GM19193 (cell line): ENCODE data around the gene EIF2D.

ENCODE experiments used
- POLR2A ChIP-seq: IDR thresholded peaks from 4 replicates; pipeline ENCODE4 v1.6.1; 2011; ENCODE audit not compliant: insufficient read depth, insufficient read length; ENCODE audit errors: extremely low read depth

Gene EIF2D

GRCh38 chr1:206582971-206583706 is 29.1 kb downstream of the EIF2D start:
- TF ChIP-seq POLR2A = no peak

GRCh38 chr1:206582537-206582936 is 29.7 kb downstream of the EIF2D start:
- no peak for TF ChIP-seq POLR2A

GRCh38 chr1:206581571-206581981 is 30.7 kb downstream of the EIF2D start:
- TF ChIP-seq POLR2A = no peak

GRCh38 chr1:206580438-206581113 is 31.7 kb downstream of the EIF2D start:
- TF ChIP-seq POLR2A = no peak

GRCh38 chr1:206579747-206580437 is 32.4 kb downstream of the EIF2D start:
- TF ChIP-seq POLR2A = peak; percentile 52

GRCh38 chr1:206578978-206579374 is 33.3 kb downstream of the EIF2D start:
- no peak for TF ChIP-seq POLR2A

GRCh38 chr1:206578068-206578977 is 33.9 kb downstream of the EIF2D start:
- no peak for TF ChIP-seq POLR2A

GRCh38 chr1:206577626-206578025 is 34.6 kb downstream of the EIF2D start:
- no peak for TF ChIP-seq POLR2A

- TF ChIP-seq POLR2A = no peak
Observed at GRCh38 chr1:206575894-206576737, 36.1 kb downstream of the EIF2D start.

GRCh38 chr1:206575165-206575893 is 36.9 kb downstream of the EIF2D start:
- no peak for TF ChIP-seq POLR2A

- no peak for TF ChIP-seq POLR2A
Observed at GRCh38 chr1:206573762-206574161, 38.5 kb downstream of the EIF2D start.

- TF ChIP-seq POLR2A = no peak
Observed at GRCh38 chr1:206573319-206573718, 38.9 kb downstream of the EIF2D start.

- no peak for TF ChIP-seq POLR2A
Observed at GRCh38 chr1:206572835-206573234, 39.4 kb downstream of the EIF2D start.
